NCI-H748 (cell line): ENCODE data around the gene OAS3.
"Not testable (repeated sequence)": the region's sequence is repeated elsewhere in the genome, so short reads cannot be mapped to it uniquely, and the experiment has no call there.

Source experiments
- DNase-seq: peaks from one replicate; lab custom pipeline; 2025; ENCODE audit not compliant: unreplicated experiment; lab: John Stamatoyannopoulos, UW

OAS3 gene

GRCh38 chr12:112926416-112927033 is 11.7 kb upstream of the OAS3 start:
- not testable (repeated sequence) for DNase-seq

GRCh38 chr12:112927475-112927874 is 10.8 kb upstream of the OAS3 start:
- no peak for DNase-seq

- DNase-seq: no peak
Measured at GRCh38 chr12:112927925-112928324, 10.3 kb upstream of the OAS3 start.

- DNase-seq: no peak
Measured at GRCh38 chr12:112928978-112929377, 9.3 kb upstream of the OAS3 start.

GRCh38 chr12:112929715-112930114 is 8.6 kb upstream of the OAS3 start:
- DNase-seq: no peak

- no peak for DNase-seq
Measured at GRCh38 chr12:112930350-112930749, 7.9 kb upstream of the OAS3 start.

- no peak for DNase-seq
Measured at GRCh38 chr12:112932485-112933128, 5.7 kb upstream of the OAS3 start.

- no peak for DNase-seq
Measured at GRCh38 chr12:112933129-112933505, 5.2 kb upstream of the OAS3 start.

- no peak for DNase-seq
Measured at GRCh38 chr12:112936264-112936663, 2.0 kb upstream of the OAS3 start.

- DNase-seq: no peak
Measured at GRCh38 chr12:112936927-112937326, 1.3 kb upstream of the OAS3 start.

- peak; percentile 47 for DNase-seq
Measured at GRCh38 chr12:112938751-112939150, 477 bp downstream of the OAS3 start.

- no peak for DNase-seq
Measured at GRCh38 chr12:112939761-112940381, 1.6 kb downstream of the OAS3 start.

- no peak for DNase-seq
Measured at GRCh38 chr12:112941528-112942335, 3.5 kb downstream of the OAS3 start.

- no peak for DNase-seq
Measured at GRCh38 chr12:112942572-112942971, 4.3 kb downstream of the OAS3 start.

GRCh38 chr12:112944024-112944690 is 5.9 kb downstream of the OAS3 start:
- DNase-seq: no peak

- no peak for DNase-seq
Measured at GRCh38 chr12:112945515-112945914, 7.2 kb downstream of the OAS3 start.

- DNase-seq: no peak
Measured at GRCh38 chr12:112946236-112947000, 8.1 kb downstream of the OAS3 start.

GRCh38 chr12:112947314-112947713 is 9.0 kb downstream of the OAS3 start:
- no peak for DNase-seq

- no peak for DNase-seq
Measured at GRCh38 chr12:112947761-112948160, 9.5 kb downstream of the OAS3 start.

- DNase-seq: no peak
Measured at GRCh38 chr12:112948806-112949205, 10.5 kb downstream of the OAS3 start.
